Psoas muscle (tissue), 8 donors: ENCODE data around the gene TRIM44. TPM values are rescaled to one million over a fixed set of nuclear protein-coding genes. Genes with fewer than 3 reads are reported as not detected.
"Not testable (repeated sequence)": the region's sequence is repeated elsewhere in the genome, so short reads cannot be mapped to it uniquely, and the experiment has no call there.

Experiments
- ATAC-seq, 4 donors: fragments of 200-7000 bp; cut with Tn5 transposase; one replicate each; pipeline ENCODE4 v1.9.1; 2020; ENCODE audit warnings: moderate library complexity in 3 of 4, mild to moderate bottlenecking in 2 of 4
- DNase-seq, 2 donors: peaks; one replicate each; pipeline ENCODE4 v3.0.0-alpha.2; 2020
- H3K27ac ChIP-seq: fragments of 200-600 bp; one replicate; pipeline ENCODE4 v1.8.0; 2022
- H3K27me3 ChIP-seq, 3 donors: fragments of 200-600 bp in 1 of 3; one replicate each; pipeline versions ENCODE4 v1.6.1 to v1.8.0; 2013 to 2022; ENCODE audit warnings: low read length in 2 of 3, mild to moderate bottlenecking in 2 of 3, moderate library complexity in 1 of 3; ENCODE audit not compliant: insufficient read depth in 3 of 3
- H3K36me3 ChIP-seq, 2 donors: fragments of 200-600 bp in 1 of 2; one replicate each; pipeline versions ENCODE4 v1.6.1 to v1.8.0; 2013 to 2022; ENCODE audit warnings: low read depth in 1 of 2, mild to moderate bottlenecking in 1 of 2, moderate library complexity in 1 of 2; ENCODE audit not compliant: insufficient read depth in 1 of 2
- H3K4me1 ChIP-seq: fragments of 200-600 bp; one replicate; pipeline ENCODE4 v1.8.0; 2022
- H3K4me3 ChIP-seq: fragments of 200-600 bp; one replicate; pipeline ENCODE4 v1.8.0; 2022; ENCODE audit warnings: mild to moderate bottlenecking
- H3K9me3 ChIP-seq: fragments of 200-600 bp; one replicate; pipeline ENCODE4 v1.8.0; 2022
- WGBS, 3 donors: extraction: QIAGEN DNeasy Blood & Tissue Kit; methylation state at CpG; one replicate each; pipeline versions ENCODE4 v1.1.6 to v1.1.7; 2013; 5-methylcytosine and 5-hydroxymethylcytosine counted together
- intact Hi-C, 2 donors: fragments of 100-400 bp; cut with DNase I; formaldehyde crosslinking; loops; one replicate each; pipeline versions ENCODE4 v1.11.0 to v1.14.2; 2022
- polyA plus RNA-seq, 3 donors: library from polyadenylated mRNA; stranded (reverse); fragments of 200-250 nt; gene quantifications; one replicate each; pipeline ENCODE4 v1.2.3, GENCODE V29; 2013
- total RNA-seq, 4 donors: library from RNA; stranded (reverse); fragmentation: NEBNext Ultra II Directional in 2 of 4; extraction: Animal tissue kit (Norgen Biotek cat#: 25700) in 2 of 4; gene quantifications; one replicate each; pipeline versions ENCODE4 v1.2.1 to v1.2.4, GENCODE V29; 2021 to 2023
- TF ChIP-seq, protein P1 (sequence below): fragments of 200-600 bp; IDR thresholded peaks from one replicate; pipeline ENCODE4 v1.8.0; 2022; ENCODE audit warnings: antibody characterized with exemption
- donor health status: healthy with polysubstance abuse.
- donor health status: DM: no; HTN: no; CAD: no; lungs with moderate emphysema.
- donor health status: Bipolar disorder and iron deficiency.
- donor health status: healthy.
- donor health status: DM: yes; HTN: yes; CAD: no.
- donor health status: DM: no; HTN: no; CAD: no.
- donor health status: DM: no; HTN: no; CAD: no.
- donor health status: DM: yes; HTN: yes; CAD: no.

Gene TRIM44
- total and polyA plus RNA-seq, 7 donors = 6.8 to 46.8 (median 34.0) TPM

DNA sequence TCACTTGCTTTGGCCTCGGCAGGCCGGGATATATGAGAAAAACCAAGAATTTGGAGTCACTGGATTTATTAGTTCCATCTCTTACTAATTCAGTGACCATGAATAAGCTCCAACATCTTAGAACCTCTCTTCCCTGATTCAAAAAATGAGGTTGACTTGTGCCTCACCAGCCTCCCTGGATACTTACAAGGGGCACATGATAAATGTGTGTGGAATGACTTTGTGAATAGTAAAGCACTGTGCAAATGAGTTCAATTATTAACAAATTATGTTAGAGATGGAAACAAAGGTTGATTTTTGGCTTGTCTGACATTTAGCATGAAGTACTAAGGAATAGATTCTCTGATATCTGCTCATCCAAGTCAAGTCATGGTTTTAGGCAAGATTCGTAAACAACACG lies 104.1 kb downstream of the TRIM44 start:
- Histone ChIP-seq H3K36me3 (no peaks in the 10 kb centered on the region), H3K4me1 (peaks cover 27% of the 10 kb centered on the region), H3K27ac (no peak overlapping the region), H3K27me3 (no peaks in the 10 kb centered on the region), H3K4me3 (no peak overlapping the region), H3K9me3 (no peaks in the 10 kb centered on the region)
- 93 to 96% (median 95%) methylated on average over 4 of the region's 4 CpGs for WGBS, 3 donors
- DNase-seq (no peak), ATAC-seq (no peak)
- TF ChIP-seq, protein P1, sequence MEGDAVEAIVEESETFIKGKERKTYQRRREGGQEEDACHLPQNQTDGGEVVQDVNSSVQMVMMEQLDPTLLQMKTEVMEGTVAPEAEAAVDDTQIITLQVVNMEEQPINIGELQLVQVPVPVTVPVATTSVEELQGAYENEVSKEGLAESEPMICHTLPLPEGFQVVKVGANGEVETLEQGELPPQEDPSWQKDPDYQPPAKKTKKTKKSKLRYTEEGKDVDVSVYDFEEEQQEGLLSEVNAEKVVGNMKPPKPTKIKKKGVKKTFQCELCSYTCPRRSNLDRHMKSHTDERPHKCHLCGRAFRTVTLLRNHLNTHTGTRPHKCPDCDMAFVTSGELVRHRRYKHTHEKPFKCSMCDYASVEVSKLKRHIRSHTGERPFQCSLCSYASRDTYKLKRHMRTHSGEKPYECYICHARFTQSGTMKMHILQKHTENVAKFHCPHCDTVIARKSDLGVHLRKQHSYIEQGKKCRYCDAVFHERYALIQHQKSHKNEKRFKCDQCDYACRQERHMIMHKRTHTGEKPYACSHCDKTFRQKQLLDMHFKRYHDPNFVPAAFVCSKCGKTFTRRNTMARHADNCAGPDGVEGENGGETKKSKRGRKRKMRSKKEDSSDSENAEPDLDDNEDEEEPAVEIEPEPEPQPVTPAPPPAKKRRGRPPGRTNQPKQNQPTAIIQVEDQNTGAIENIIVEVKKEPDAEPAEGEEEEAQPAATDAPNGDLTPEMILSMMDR = no peak
- intact Hi-C loops = no loop called here

DNA sequence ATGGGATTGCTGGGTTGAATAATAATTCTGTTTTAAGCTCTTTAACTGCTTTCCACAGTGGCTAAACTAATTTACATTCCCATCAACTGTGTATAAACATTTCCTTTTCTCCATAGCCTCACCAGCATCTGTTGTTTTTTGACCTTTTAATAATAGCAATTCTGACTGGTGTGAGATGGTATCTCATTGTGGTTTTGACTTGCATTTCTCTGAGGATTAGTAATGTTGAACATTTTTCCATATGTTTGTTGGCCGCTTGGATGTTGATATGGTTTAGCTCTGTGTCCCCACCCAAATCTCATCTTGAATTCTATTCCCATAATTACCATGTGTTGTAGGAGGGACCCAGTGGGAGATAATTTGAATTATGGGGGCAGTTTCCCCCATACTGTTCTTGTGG lies 107.8 kb downstream of the TRIM44 start:
- H3K27me3 ChIP-seq, DNase-seq, H3K27ac ChIP-seq, H3K4me1 ChIP-seq, H3K9me3 ChIP-seq, H3K36me3 ChIP-seq, ATAC-seq, H3K4me3 ChIP-seq, intact Hi-C loops: not testable (repeated sequence)
- 72 to 85% (median 82%) methylated on average over 1 of the region's 1 CpG for WGBS, 3 donors

DNA sequence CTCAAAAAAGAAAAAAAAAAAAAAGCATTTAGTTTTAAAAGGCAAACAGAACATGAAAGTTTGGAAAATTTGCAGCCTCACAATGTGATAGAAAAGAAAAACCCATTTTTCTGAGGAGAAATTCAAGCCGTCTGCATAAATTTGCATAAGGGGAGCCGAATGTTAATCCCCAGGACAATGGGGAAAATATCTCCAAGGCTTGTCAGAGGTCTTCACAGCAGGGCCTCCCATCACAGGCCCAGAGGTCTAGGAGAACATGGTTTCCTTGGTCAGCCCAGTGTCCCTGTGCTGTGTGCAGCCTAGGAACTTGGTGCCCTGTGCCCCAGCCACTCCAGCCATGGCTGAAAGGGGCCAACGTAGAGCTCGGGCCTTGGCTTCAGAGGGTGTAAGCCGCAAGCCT lies 109.1 kb downstream of the TRIM44 start:
- WGBS, 3 donors = 92 to 99% (median 94%) methylated on average over 5 of the region's 5 CpGs
- intact Hi-C loops = no loop called here
- no peaks in the 10 kb centered on the region for H3K4me1 ChIP-seq

DNA sequence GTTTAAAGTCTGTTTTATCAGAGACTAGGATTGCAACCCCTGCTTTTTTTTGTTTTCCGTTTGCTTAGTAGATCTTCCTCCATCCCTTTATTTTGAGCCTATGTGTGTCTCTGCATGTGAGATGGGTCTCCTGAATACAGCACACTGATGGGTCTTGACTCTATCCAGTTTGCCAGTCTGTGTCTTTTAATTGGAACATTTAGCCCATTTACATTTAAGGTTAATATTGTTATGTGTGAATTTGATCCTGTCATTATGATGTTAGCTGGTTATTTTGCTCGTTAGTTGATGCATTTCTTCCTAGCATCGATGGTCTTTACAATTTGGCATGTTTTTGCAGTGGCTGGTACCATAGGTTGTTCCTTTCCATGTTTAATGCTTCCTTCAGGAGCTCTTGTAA lies 114.7 kb downstream of the TRIM44 start:
- H3K27me3 ChIP-seq, ATAC-seq, H3K9me3 ChIP-seq, DNase-seq, H3K27ac ChIP-seq, intact Hi-C loops, H3K36me3 ChIP-seq, H3K4me3 ChIP-seq: not testable (repeated sequence)
- 85 to 97% (median 93%) methylated on average over 3 of the region's 3 CpGs for WGBS, 3 donors
- H3K4me1 ChIP-seq = peaks cover 12% of the 10 kb centered on the region

More for the DNA sequence above, 109.1 kb downstream of the TRIM44 start:
- Histone ChIP-seq H3K4me3 (no peak overlapping the region), H3K27me3 (no peaks in the 10 kb centered on the region), H3K27ac (no peak overlapping the region), H3K9me3 (no peaks in the 10 kb centered on the region), H3K36me3 (no peaks in the 10 kb centered on the region)
- TF ChIP-seq, protein P1 = no peak
- DNase-seq = no peak
- ATAC-seq = no peak

DNA sequence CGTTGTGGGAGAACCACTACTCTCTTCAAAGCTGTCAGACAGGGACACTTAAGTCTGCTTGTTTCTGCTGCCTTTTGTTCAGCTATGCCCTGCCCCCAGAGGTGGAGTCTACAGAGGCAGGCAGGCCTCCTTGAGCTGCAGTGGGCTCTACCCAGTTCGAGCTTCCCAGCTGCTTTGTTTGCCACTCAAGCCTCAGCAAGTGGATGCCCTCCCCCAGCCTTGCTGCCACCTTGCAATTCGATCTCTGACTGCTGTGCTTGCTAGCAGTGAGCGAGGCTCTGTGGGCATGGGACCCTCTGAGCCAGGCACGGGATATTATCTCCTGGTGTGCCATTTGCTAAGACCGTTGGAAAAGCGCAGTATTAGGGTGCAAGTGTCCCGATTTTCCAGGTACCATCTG lies 116.4 kb downstream of the TRIM44 start:
- intact Hi-C loops, H3K27me3 ChIP-seq, DNase-seq, H3K9me3 ChIP-seq, ATAC-seq, H3K27ac ChIP-seq, H3K4me3 ChIP-seq, H3K36me3 ChIP-seq: not testable (repeated sequence)
- WGBS, 3 donors = 93 to 97% (median 95%) methylated on average over 8 of the region's 8 CpGs
- peaks cover 14% of the 10 kb centered on the region for H3K4me1 ChIP-seq

DNA sequence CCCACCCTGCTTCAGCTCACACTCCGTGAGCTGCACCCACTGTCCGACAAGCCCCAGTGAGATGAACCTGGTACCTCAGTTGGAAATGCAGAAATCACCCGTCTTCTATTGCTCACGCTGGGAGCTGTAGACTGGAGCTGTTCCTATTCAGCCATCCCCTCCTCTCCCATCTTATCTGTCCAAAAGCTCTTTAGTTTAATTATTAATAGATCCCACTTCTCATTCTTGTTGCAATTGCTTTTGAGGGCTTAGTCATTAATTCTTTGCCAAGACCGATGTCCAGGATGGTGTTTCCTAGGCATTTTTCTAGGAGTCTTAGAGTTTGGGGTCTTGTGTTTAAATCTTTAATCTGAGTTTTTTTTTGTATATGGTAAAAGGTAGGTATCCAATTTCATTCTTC lies 116.8 kb downstream of the TRIM44 start:
- DNase-seq (no peak), ATAC-seq (no peak)
- intact Hi-C loops = no loop called here
- no peaks in the 10 kb centered on the region for H3K36me3 ChIP-seq
- WGBS, 3 donors = 97 to 99% (median 98%) methylated on average over 5 of the region's 5 CpGs
- no peaks in the 10 kb centered on the region for H3K27me3 ChIP-seq
- peaks cover 10% of the 10 kb centered on the region for H3K9me3 ChIP-seq
- H3K4me1 ChIP-seq = peaks cover 14% of the 10 kb centered on the region
- TF ChIP-seq, protein P1 = no peak
- H3K27ac ChIP-seq = no peak overlapping the region
- no peak overlapping the region for H3K4me3 ChIP-seq
